Panc1 (cell line): ENCODE data around the gene APOBEC2.

Source experiments
- REST ChIP-seq, 2 experiments: IDR thresholded peaks; 2 replicates each; pipeline ENCODE4 v1.6.1; 2011 to 2012; ENCODE audit warnings: low read depth in 2 of 2, control low read depth in 1 of 2, low read length in 1 of 2, mild to moderate bottlenecking in 1 of 2, moderate library complexity in 1 of 2; ENCODE audit not compliant: insufficient read depth in 1 of 2
- TCF7L2 ChIP-seq: IDR thresholded peaks from 2 replicates; pipeline ENCODE4 v1.6.1; 2011; ENCODE audit warnings: mild to moderate bottlenecking, low read depth, low read length, inconsistent platforms
- TF ChIP-seq, protein P1 (sequence below): fragments of 450-650 bp; IDR thresholded peaks from 2 replicates; pipeline ENCODE4 v1.5.1; 2017; ENCODE audit warnings: mild to moderate bottlenecking

GRCh38 chr6:41103847-41104246, 50.8 kb downstream of the APOBEC2 start:
- TF ChIP-seq, protein P1, sequence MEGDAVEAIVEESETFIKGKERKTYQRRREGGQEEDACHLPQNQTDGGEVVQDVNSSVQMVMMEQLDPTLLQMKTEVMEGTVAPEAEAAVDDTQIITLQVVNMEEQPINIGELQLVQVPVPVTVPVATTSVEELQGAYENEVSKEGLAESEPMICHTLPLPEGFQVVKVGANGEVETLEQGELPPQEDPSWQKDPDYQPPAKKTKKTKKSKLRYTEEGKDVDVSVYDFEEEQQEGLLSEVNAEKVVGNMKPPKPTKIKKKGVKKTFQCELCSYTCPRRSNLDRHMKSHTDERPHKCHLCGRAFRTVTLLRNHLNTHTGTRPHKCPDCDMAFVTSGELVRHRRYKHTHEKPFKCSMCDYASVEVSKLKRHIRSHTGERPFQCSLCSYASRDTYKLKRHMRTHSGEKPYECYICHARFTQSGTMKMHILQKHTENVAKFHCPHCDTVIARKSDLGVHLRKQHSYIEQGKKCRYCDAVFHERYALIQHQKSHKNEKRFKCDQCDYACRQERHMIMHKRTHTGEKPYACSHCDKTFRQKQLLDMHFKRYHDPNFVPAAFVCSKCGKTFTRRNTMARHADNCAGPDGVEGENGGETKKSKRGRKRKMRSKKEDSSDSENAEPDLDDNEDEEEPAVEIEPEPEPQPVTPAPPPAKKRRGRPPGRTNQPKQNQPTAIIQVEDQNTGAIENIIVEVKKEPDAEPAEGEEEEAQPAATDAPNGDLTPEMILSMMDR, result no peak
- no peak for TF ChIP-seq TCF7L2
- no peak for TF ChIP-seq REST (IDR thresholded peaks at IDR 0.05; ENCODE audit: insufficient read depth in 1 of 2, low read depth in 2 of 2, low read length in 1 of 2)
